Stomach (tissue), 9 donors: ENCODE measurements around the gene GRIP2. TPM values are rescaled to one million over a fixed set of nuclear protein-coding genes. Genes with fewer than 3 reads are reported as not detected.

Source experiments
- DNase-seq, 2 donors: peaks; one replicate each; pipeline versions ENCODE4 v3.0.0 to v3.0.0-alpha.2; 2013 to 2019
- H3K27ac ChIP-seq, 5 donors: fragments of 200-600 bp in 4 of 5; sonication (generic) in 4 of 5; one replicate each; pipeline ENCODE4 v1.5.1; 2013 to 2019; ENCODE audit warnings: mild to moderate bottlenecking in 1 of 5, moderate library complexity in 1 of 5
- H3K27me3 ChIP-seq, 3 donors: fragments of 200-600 bp; sonication (generic); one replicate each; pipeline ENCODE4 v1.5.1; 2017 to 2019; ENCODE audit warnings: mixed run types in 1 of 3
- H3K36me3 ChIP-seq, 4 donors: fragments of 200-600 bp; sonication (generic); 1 replicate in 3 of 4; 2 replicates in 1 of 4; pipeline ENCODE4 v1.5.1; 2016 to 2019
- H3K4me1 ChIP-seq, 4 donors: fragments of 200-600 bp; sonication (generic); one replicate each; pipeline ENCODE4 v1.5.1; 2016 to 2019
- H3K4me3 ChIP-seq, 4 donors: fragments of 200-600 bp; sonication (generic) in 3 of 4; one replicate each; pipeline ENCODE4 v1.5.1; 2016 to 2019; ENCODE audit warnings: mild to moderate bottlenecking in 1 of 4
- H3K9me3 ChIP-seq, 4 donors: fragments of 200-600 bp; sonication (generic); one replicate each; pipeline ENCODE4 v1.5.1; 2016 to 2019
- EP300 ChIP-seq: sonication (generic); formaldehyde crosslinking; IDR thresholded peaks from one replicate; pipeline ENCODE4 v1.6.1; 2017; ENCODE audit warnings: antibody characterized with exemption
- POLR2A ChIP-seq, 4 donors: fragments of 450-650 bp; IDR thresholded peaks; one replicate each; pipeline ENCODE4 v1.6.1; 2016; ENCODE audit warnings: antibody characterized with exemption in 4 of 4, control low read depth in 2 of 4, mild to moderate bottlenecking in 1 of 4, moderate library complexity in 1 of 4
- POLR2AphosphoS5 ChIP-seq, 3 donors: sonication (generic); formaldehyde crosslinking; IDR thresholded peaks; one replicate each; pipeline ENCODE4 v1.6.1; 2016; ENCODE audit warnings: antibody characterized with exemption in 3 of 3
- WGBS, 5 donors: extraction: QIAGEN DNeasy Blood & Tissue Kit in 3 of 5; methylation state at CpG; one replicate each; pipeline versions ENCODE4 v1.1.5 to v1.1.7; 2013 to 2018; 5-methylcytosine and 5-hydroxymethylcytosine counted together
- intact Hi-C: fragments of 100-400 bp; cut with DNase I; formaldehyde crosslinking; loops from one replicate; pipeline ENCODE4 v1.15.1; 2023; ENCODE audit warnings: low total_unique reads
- polyA plus RNA-seq, 3 donors: library from polyadenylated mRNA; stranded (reverse); fragments of 200-250 nt; gene quantifications; one replicate each; pipeline ENCODE4 v1.2.3, GENCODE V29; 2013
- total RNA-seq, 5 donors: library from RNA; depleted of rRNA; stranded (reverse); fragments of >200 nt; gene quantifications; one replicate each; pipeline versions ENCODE4 v1.1.0 to v1.2.3, GENCODE V29; 2014 to 2016
- TF ChIP-seq, protein P1 (sequence below), 7 experiments: fragments of 450-650 bp in 4 of 7; fragments of 200-600 bp in 3 of 7; sonication (generic) in 3 of 7; IDR thresholded peaks; one replicate each; pipeline ENCODE4 v1.5.1; 2016 to 2019; ENCODE audit warnings: antibody characterized with exemption in 7 of 7, control low read depth in 2 of 7, mild to moderate bottlenecking in 1 of 7
- donor health status: healthy with polysubstance abuse.
- donor health status: Bipolar disorder and iron deficiency.
- donor health status: healthy.

The GRIP2 gene
- total and polyA plus RNA-seq, 8 donors: 0.58 to 33.8 (median 2.8) TPM

DNA sequence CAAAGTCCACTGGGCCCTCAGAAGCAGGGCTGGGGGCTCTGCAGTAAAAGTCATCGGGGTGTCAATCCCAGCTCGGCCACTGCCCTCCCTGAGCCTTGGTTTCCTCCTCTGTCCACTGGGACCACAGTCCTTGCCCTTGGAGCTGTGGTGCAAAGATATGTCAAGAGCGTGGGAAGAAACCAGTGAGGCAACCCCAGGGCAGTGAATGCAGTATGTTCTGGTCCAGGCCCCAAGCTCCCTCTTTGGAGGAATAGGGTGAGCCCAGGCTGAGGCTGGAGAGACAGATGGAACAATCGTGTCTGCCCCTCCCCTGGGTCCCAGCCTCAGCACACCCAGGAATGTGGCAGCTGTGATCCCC lies 779 bp downstream of the GRIP2 start:
- WGBS, 5 donors: 76 to 88% (median 83%) methylated on average over 3 to 4 of the region's 4 CpGs
- no peak overlapping the region for H3K27ac ChIP-seq
- no peaks in the 10 kb centered on the region for H3K9me3 ChIP-seq
- DNase-seq: no peak
- no peak overlapping the region for H3K4me3 ChIP-seq
- intact Hi-C loops: no loop called here
- peaks cover 0 to 13% (median 0%) of the 10 kb centered on the region in 4 donors for H3K4me1 ChIP-seq
- H3K36me3 ChIP-seq: no peaks in the 10 kb centered on the region
- H3K27me3 ChIP-seq: peaks cover 0 to 5% (median 0%) of the 10 kb centered on the region in 3 donors
- no peak for TF ChIP-seq EP300
- TF ChIP-seq, protein P1, sequence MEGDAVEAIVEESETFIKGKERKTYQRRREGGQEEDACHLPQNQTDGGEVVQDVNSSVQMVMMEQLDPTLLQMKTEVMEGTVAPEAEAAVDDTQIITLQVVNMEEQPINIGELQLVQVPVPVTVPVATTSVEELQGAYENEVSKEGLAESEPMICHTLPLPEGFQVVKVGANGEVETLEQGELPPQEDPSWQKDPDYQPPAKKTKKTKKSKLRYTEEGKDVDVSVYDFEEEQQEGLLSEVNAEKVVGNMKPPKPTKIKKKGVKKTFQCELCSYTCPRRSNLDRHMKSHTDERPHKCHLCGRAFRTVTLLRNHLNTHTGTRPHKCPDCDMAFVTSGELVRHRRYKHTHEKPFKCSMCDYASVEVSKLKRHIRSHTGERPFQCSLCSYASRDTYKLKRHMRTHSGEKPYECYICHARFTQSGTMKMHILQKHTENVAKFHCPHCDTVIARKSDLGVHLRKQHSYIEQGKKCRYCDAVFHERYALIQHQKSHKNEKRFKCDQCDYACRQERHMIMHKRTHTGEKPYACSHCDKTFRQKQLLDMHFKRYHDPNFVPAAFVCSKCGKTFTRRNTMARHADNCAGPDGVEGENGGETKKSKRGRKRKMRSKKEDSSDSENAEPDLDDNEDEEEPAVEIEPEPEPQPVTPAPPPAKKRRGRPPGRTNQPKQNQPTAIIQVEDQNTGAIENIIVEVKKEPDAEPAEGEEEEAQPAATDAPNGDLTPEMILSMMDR (IDR thresholded peaks at IDR 0.05): no peak
- TF ChIP-seq POLR2A (IDR thresholded peaks at IDR 0.05): no peak
- no peak for TF ChIP-seq POLR2AphosphoS5 (IDR thresholded peaks at IDR 0.05)

GRCh38 chr3:14538451-14539088 lies 1.6 kb downstream of the GRIP2 start:
- no peak for DNase-seq
- Histone ChIP-seq H3K36me3 (no peaks in the 10 kb centered on the region), H3K9me3 (no peaks in the 10 kb centered on the region), H3K4me1 (peaks cover 0 to 15% (median 2%) of the 10 kb centered on the region in 4 donors), H3K27ac (no peak overlapping the region), H3K27me3 (peaks cover 0 to 6% (median 0%) of the 10 kb centered on the region in 3 donors), H3K4me3 (no peak overlapping the region)
- no peak for TF ChIP-seq POLR2A (IDR thresholded peaks at IDR 0.05)
- TF ChIP-seq EP300: no peak
- TF ChIP-seq, protein P1 (IDR thresholded peaks at IDR 0.05): no peak
- no peak for TF ChIP-seq POLR2AphosphoS5 (IDR thresholded peaks at IDR 0.05)
- 65 to 91% (median 70%) methylated on average over 2 to 3 of the region's 3 CpGs for WGBS, 5 donors
- intact Hi-C loops: no loop called here

DNA sequence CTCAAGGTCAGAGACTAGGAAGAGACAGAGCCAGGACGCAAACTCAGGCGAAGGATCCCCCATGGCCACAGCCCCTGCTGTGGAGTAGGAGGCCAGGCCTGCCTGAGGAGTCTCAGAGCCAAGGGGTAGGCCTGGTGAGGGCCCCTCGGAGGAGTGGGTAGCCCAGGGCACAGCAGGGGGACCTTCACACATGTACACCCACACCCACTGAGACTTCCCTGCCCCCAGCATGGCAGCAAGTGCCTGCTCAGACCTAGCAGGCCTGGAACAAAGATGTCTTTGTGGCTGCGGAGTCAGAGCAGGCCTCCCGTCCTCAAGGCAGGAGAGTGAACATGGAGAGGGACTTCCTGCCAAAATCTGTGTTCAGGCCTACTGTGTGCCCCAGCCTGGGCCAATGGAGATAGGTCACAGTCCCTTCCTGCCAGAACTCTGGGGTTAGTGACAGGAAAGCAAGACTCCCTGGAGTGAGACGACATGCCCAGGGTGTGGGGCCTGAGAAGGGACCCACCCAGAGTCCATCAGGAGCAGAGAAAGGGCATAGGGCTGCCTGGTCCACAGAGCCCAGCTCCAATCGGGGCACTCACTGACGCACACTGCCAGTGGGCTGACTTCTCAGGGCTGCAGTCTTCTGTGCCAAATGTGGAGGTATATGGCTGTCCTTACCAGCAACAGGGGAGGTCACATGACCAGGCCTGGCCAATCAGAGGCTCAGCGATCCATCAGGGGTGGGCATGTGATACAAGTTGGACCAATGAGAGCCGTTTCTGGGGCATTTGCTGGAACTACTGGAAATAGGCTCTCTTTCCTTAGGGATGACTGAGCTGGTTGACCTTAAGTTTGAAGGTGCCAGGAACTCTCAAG lies 2.3 kb downstream of the GRIP2 start:
- DNase-seq: no peak
- intact Hi-C loops: no loop called here
- 81 to 90% (median 88%) methylated on average over 10 of the region's 10 CpGs for WGBS, 5 donors
- H3K9me3 ChIP-seq: no peaks in the 10 kb centered on the region
- H3K4me1 ChIP-seq: peaks cover 2 to 23% (median 9%) of the 10 kb centered on the region in 4 donors
- H3K27me3 ChIP-seq: peaks cover 0 to 6% (median 0%) of the 10 kb centered on the region in 3 donors
- no peak for TF ChIP-seq EP300
- H3K27ac ChIP-seq: no peak overlapping the region
- no peaks in the 10 kb centered on the region for H3K36me3 ChIP-seq
- H3K4me3 ChIP-seq: no peak overlapping the region

GRCh38 chr3:14536837-14537589 lies 3.1 kb downstream of the GRIP2 start:
- Histone ChIP-seq H3K27me3 (peaks cover 0 to 6% (median 0%) of the 10 kb centered on the region in 3 donors), H3K36me3 (no peaks in the 10 kb centered on the region), H3K9me3 (no peaks in the 10 kb centered on the region), H3K27ac (no peak overlapping the region), H3K4me3 (no peak overlapping the region), H3K4me1 (peaks cover 9 to 28% (median 13%) of the 10 kb centered on the region in 4 donors)
- TF ChIP-seq POLR2A (IDR thresholded peaks at IDR 0.05) (no peak), EP300 (no peak), POLR2AphosphoS5 (IDR thresholded peaks at IDR 0.05) (no peak)
- TF ChIP-seq, protein P1 (IDR thresholded peaks at IDR 0.05): no peak
- WGBS, 5 donors: 79 to 89% (median 89%) methylated on average over 12 of the region's 12 CpGs
- DNase-seq: no peak
- intact Hi-C loops: no loop called here
